ENCODE data around the gene LHFPL6. TPM values are rescaled to one million over a fixed set of nuclear protein-coding genes. Genes with fewer than 3 reads are reported as not detected.

LHFPL6 gene
- polyA plus RNA-seq, 3 donors = 0.14 to 0.59 (median 0.46) TPM

DNA sequence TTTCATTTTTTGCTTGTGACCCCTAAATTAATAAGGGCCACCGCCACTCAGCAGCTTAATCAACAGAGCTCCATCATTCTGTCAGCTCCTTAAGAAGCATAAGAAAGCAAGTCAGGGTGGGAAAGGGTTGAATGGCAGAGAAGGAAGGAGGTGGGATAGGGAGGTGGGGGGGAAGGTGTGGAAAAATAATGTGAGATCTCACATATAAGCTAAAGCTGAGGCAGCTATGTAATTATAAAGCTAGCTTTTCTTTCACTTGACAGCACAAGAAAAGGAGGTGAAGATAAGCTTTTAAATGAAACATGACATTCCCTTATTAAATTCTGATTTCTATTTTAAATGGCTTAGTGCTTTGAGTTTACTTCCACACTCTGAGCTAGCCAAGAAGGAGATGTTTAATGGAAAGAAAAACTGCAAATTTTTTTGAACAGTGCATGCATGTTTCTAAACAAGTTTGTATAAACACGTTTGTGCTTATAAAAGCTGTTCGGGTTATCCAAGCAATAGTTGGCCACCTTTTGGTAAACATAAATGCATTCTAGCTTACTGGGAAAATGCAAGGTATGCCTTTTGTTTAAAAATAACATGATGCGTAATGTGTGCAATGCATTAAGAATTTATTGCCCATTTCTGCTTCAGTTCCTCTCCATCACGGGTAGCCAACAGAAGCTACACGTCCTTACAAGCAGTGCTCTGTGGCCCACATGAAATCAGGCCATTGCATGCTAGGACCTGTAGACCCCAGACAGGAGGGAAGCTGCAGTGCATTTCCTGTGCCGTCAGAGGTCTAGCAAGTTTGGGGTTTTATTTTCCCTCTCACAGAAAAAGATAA is 96.2 kb downstream of the LHFPL6 start:
- Histone ChIP-seq H3K9me3 (replicated peaks in 1 of 2; ENCODE audit: control insufficient read depth in 1 of 2, insufficient read depth in 1 of 2, low read length in 2 of 2) (no peaks in the 10 kb centered on the region), H3K36me3 (replicated peaks in 1 of 2; ENCODE audit: control insufficient read depth in 1 of 2, insufficient read depth in 2 of 2, low read length in 2 of 2) (no peaks in the 10 kb centered on the region), H3K4me2 (replicated peaks; ENCODE audit: extremely low read depth, low read length, poor library complexity, severe bottlenecking) (no peak overlapping the region), H3K27me3 (ENCODE audit: control insufficient read depth in 2 of 2, insufficient read depth in 2 of 2, low read length in 2 of 2) (no peaks in the 10 kb centered on the region), H3K4me3 (replicated peaks in 1 of 3; ENCODE audit: low read depth in 2 of 3, low read length in 3 of 3) (no peak overlapping the region), H4K20me1 (ENCODE audit: insufficient read depth, low read length) (no peaks in the 10 kb centered on the region), H2AFZ (ENCODE audit: insufficient read depth, low read depth, low read length, poor library complexity, severe bottlenecking) (no peak overlapping the region), H3K27ac (ENCODE audit: low read depth in 1 of 2, low read length in 2 of 2) (no peak overlapping the region), H3K9ac (ENCODE audit: insufficient read depth, low read length, poor library complexity, severe bottlenecking) (no peak overlapping the region), H3K4me1 (ENCODE audit: control insufficient read depth in 1 of 2, insufficient read depth in 2 of 2, low read length in 2 of 2) (no peaks in the 10 kb centered on the region), H3K79me2 (ENCODE audit: insufficient read depth, low read length) (no peaks in the 10 kb centered on the region)
- Mint-ChIP-seq H3K27ac (no peak overlapping the region), H3K36me3 (no peaks in the 10 kb centered on the region), H3K9me3 (peaks cover 0 to 2% (median 1%) of the 10 kb centered on the region in 7 donors), H3K27me3 (ENCODE audit: low read depth in 3 of 3) (no peaks in the 10 kb centered on the region), H3K4me3 (no peak overlapping the region), H3K4me1 (no peaks in the 10 kb centered on the region)
- TF ChIP-seq, protein P1, sequence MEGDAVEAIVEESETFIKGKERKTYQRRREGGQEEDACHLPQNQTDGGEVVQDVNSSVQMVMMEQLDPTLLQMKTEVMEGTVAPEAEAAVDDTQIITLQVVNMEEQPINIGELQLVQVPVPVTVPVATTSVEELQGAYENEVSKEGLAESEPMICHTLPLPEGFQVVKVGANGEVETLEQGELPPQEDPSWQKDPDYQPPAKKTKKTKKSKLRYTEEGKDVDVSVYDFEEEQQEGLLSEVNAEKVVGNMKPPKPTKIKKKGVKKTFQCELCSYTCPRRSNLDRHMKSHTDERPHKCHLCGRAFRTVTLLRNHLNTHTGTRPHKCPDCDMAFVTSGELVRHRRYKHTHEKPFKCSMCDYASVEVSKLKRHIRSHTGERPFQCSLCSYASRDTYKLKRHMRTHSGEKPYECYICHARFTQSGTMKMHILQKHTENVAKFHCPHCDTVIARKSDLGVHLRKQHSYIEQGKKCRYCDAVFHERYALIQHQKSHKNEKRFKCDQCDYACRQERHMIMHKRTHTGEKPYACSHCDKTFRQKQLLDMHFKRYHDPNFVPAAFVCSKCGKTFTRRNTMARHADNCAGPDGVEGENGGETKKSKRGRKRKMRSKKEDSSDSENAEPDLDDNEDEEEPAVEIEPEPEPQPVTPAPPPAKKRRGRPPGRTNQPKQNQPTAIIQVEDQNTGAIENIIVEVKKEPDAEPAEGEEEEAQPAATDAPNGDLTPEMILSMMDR (IDR thresholded peaks at IDR 0.05) = no peak
- no peak for DNase-seq
- intact Hi-C loops (cut with micrococcal nuclease) = no loop called here
- WGBS (ENCODE audit: insufficient coverage) = 62% methylated on average over 3 of the region's 7 CpGs

DNA sequence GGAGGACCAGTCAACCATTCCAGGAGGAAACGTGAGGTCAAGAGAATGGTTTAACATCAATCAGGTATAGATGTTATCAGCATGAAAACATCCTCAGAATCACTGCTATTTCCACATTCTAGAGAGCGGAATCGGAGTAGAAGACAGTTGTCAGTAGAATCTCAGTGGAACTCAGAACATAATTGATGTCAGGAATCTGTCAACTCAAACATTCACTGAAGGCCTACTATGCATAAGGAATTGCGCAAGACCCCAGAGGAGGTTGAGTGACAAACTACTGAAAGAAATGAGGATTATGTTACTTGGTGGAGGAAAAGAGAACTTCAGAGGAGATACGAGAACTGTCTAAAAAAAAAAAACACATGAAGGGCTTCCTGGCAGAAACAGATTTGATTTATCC is 97.8 kb downstream of the LHFPL6 start:
- H3K9me3 ChIP-seq (replicated peaks in 1 of 2; ENCODE audit: control insufficient read depth in 1 of 2, insufficient read depth in 1 of 2, low read length in 2 of 2) = no peaks in the 10 kb centered on the region
- H3K27me3 Mint-ChIP-seq (ENCODE audit: low read depth in 3 of 3) = no peaks in the 10 kb centered on the region
- H3K36me3 ChIP-seq (replicated peaks in 1 of 2; ENCODE audit: control insufficient read depth in 1 of 2, insufficient read depth in 2 of 2, low read length in 2 of 2) = no peaks in the 10 kb centered on the region
- WGBS (ENCODE audit: insufficient coverage) = 73% methylated on average over 4 of the region's 5 CpGs
- DNase-seq = no peak
- no peak overlapping the region for H3K4me2 ChIP-seq (replicated peaks; ENCODE audit: extremely low read depth, low read length, poor library complexity, severe bottlenecking)
- no peaks in the 10 kb centered on the region for H3K27me3 ChIP-seq (ENCODE audit: control insufficient read depth in 2 of 2, insufficient read depth in 2 of 2, low read length in 2 of 2)
- no peaks in the 10 kb centered on the region for H3K36me3 Mint-ChIP-seq
- no peaks in the 10 kb centered on the region for H4K20me1 ChIP-seq (ENCODE audit: insufficient read depth, low read length)
- no peak overlapping the region for H2AFZ ChIP-seq (ENCODE audit: insufficient read depth, low read depth, low read length, poor library complexity, severe bottlenecking)
- intact Hi-C loops (cut with micrococcal nuclease) = no loop called here
- no peaks in the 10 kb centered on the region for H3K79me2 ChIP-seq (ENCODE audit: insufficient read depth, low read length)
- H3K4me1 ChIP-seq (ENCODE audit: control insufficient read depth in 1 of 2, insufficient read depth in 2 of 2, low read length in 2 of 2) = no peaks in the 10 kb centered on the region
- no peak overlapping the region for H3K4me3 ChIP-seq (replicated peaks in 1 of 3; ENCODE audit: low read depth in 2 of 3, low read length in 3 of 3)
- H3K9me3 Mint-ChIP-seq = peaks cover 0 to 2% (median 1%) of the 10 kb centered on the region in 7 donors
- H3K27ac Mint-ChIP-seq = no peak overlapping the region
- H3K4me1 Mint-ChIP-seq = no peaks in the 10 kb centered on the region
- no peak overlapping the region for H3K4me3 Mint-ChIP-seq
- no peak overlapping the region for H3K9ac ChIP-seq (ENCODE audit: insufficient read depth, low read length, poor library complexity, severe bottlenecking)
- TF ChIP-seq, protein P1 (IDR thresholded peaks at IDR 0.05) = no peak
- no peak overlapping the region for H3K27ac ChIP-seq (ENCODE audit: low read depth in 1 of 2, low read length in 2 of 2)

All from CD14-positive monocyte (primary cell).